ENCODE results near the gene KRT86.
"Not testable (repeated sequence)": the region's sequence is repeated elsewhere in the genome, so short reads cannot be mapped to it uniquely, and the experiment has no call there.

The KRT86 gene

DNA sequence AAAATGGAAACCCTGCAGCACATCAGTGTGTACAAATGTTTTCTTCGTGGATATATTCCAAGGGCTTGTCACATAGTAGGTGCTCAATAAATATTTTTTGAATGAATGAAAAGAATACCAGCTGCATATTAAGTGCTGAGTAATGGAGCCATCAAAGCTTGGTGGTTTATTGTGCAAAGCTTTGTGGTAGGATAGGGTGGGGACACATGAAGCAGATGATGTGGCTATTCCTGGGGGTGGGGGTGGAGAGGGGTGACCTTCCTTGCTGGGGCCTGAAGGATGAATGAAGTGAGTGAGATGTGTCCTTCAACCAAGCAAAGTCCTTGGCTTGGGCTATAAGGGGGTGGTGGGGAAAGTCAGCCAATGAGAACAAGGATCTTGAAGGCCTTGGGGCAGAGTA is 21.2 kb downstream of the KRT86 start:
- Histone ChIP-seq H3K36me3 (ENCODE audit: control insufficient read depth, insufficient read depth, low read length) (no peaks in the 10 kb centered on the region), H3K4me3 (ENCODE audit: insufficient read depth, low read depth, low read length, poor library complexity, severe bottlenecking) (no peak overlapping the region), H3K9me3 (ENCODE audit: control insufficient read depth, low read length) (no peaks in the 10 kb centered on the region), H3K27ac (ENCODE audit: insufficient read depth, low read length, poor library complexity, severe bottlenecking) (no peak overlapping the region), H3K27me3 (replicated peaks; ENCODE audit: control insufficient read depth, insufficient read depth, low read length, poor library complexity, severe bottlenecking) (peaks cover 3% of the 10 kb centered on the region), H3K4me1 (ENCODE audit: control insufficient read depth, insufficient read depth, low read length, poor library complexity, severe bottlenecking) (no peaks in the 10 kb centered on the region)
- DNase-seq, result no peak

GRCh38 chr12:52296572-52297215 is 22.2 kb downstream of the KRT86 start:
- Histone ChIP-seq H3K9me3 (ENCODE audit: control insufficient read depth, low read length) (no peaks in the 10 kb centered on the region), H3K36me3 (ENCODE audit: control insufficient read depth, insufficient read depth, low read length) (no peaks in the 10 kb centered on the region), H3K27ac (ENCODE audit: insufficient read depth, low read length, poor library complexity, severe bottlenecking) (no peak overlapping the region), H3K4me1 (ENCODE audit: control insufficient read depth, insufficient read depth, low read length, poor library complexity, severe bottlenecking) (no peaks in the 10 kb centered on the region), H3K4me3 (ENCODE audit: insufficient read depth, low read depth, low read length, poor library complexity, severe bottlenecking) (no peak overlapping the region), H3K27me3 (replicated peaks; ENCODE audit: control insufficient read depth, insufficient read depth, low read length, poor library complexity, severe bottlenecking) (peaks cover 3% of the 10 kb centered on the region)
- DNase-seq, result no peak

DNA sequence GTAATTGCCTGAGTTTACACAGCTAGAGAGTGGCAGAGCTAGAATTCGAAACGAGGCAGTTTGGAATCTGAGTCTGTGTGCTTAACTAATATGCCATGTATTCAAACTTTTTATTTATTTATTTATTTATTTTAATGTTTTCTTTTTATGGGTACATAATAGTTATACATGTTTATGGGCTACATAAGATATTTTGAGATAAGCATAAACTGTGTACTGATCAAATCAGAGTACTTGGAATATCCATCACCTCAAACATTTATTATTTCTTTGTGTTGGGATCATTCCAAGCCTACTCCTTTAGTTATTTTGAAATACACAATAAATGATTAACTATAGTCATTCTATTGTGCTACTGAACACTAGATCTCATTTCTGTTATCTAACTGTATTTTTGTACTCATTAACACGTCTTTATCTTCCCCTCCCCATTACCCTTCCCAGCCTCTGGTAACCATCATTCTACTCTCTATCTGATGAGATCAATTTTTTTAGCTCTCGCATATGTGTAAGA is 24.3 kb downstream of the KRT86 start:
- H3K4me1 ChIP-seq (ENCODE audit: control insufficient read depth, insufficient read depth, low read length, poor library complexity, severe bottlenecking), result no peaks in the 10 kb centered on the region
- no peaks in the 10 kb centered on the region for H3K9me3 ChIP-seq (ENCODE audit: control insufficient read depth, low read length)
- no peak for DNase-seq
- H3K36me3 ChIP-seq (ENCODE audit: control insufficient read depth, insufficient read depth, low read length), result no peaks in the 10 kb centered on the region
- no peak overlapping the region for H3K27ac ChIP-seq (ENCODE audit: insufficient read depth, low read length, poor library complexity, severe bottlenecking)
- H3K27me3 ChIP-seq (replicated peaks; ENCODE audit: control insufficient read depth, insufficient read depth, low read length, poor library complexity, severe bottlenecking), result peaks cover 1% of the 10 kb centered on the region
- no peak overlapping the region for H3K4me3 ChIP-seq (ENCODE audit: insufficient read depth, low read depth, low read length, poor library complexity, severe bottlenecking)

GRCh38 chr12:52300796-52301691 is 26.6 kb downstream of the KRT86 start:
- no peaks in the 10 kb centered on the region for H3K4me1 ChIP-seq (ENCODE audit: control insufficient read depth, insufficient read depth, low read length, poor library complexity, severe bottlenecking)
- no peak for DNase-seq
- H3K27me3 ChIP-seq (replicated peaks; ENCODE audit: control insufficient read depth, insufficient read depth, low read length, poor library complexity, severe bottlenecking), result no peaks in the 10 kb centered on the region

GRCh38 chr12:52301721-52302120 is 27.3 kb downstream of the KRT86 start:
- not testable (repeated sequence) for DNase-seq; H3K27ac ChIP-seq (ENCODE audit: insufficient read depth, low read length, poor library complexity, severe bottlenecking); H3K9me3 ChIP-seq (ENCODE audit: control insufficient read depth, low read length)

More at GRCh38 chr12:52300796-52301691, 26.6 kb downstream of the KRT86 start:
- Histone ChIP-seq H3K27ac (ENCODE audit: insufficient read depth, low read length, poor library complexity, severe bottlenecking) (no peak overlapping the region), H3K9me3 (ENCODE audit: control insufficient read depth, low read length) (no peaks in the 10 kb centered on the region), H3K4me3 (ENCODE audit: insufficient read depth, low read depth, low read length, poor library complexity, severe bottlenecking) (no peak overlapping the region), H3K36me3 (ENCODE audit: control insufficient read depth, insufficient read depth, low read length) (no peaks in the 10 kb centered on the region)

DNA sequence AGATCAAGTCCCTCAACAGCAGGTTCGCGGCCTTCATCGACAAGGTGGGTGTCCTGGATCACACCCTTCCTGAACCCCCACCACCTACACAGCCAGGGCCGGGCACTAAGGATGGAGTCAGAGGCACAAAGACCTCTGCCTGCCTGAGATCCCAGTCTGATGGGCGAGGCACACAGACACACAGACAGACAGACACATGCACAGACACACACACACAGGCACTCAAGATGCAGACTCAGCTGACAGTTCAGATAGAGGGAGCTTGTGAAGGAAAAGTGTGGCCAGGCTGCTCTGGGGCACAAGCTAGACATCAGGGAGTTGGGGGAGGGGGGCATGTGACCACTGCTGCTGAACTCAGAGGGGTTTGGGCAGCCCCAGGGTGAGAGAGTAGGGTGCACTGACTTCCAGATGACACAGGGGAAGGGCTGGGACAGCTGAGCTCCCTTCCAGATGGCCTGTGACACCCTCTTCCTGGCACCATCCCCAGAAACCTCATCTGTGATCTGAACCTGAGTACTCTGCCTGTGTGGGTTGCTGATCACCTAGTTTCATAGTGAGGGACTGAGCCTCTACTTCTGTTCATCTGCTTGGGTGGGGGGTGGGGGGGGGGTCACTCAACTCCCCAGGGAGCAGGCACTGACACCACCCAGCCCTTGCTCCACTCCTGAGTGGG is 27.9 kb downstream of the KRT86 start:
- not testable (repeated sequence) for H3K27me3 ChIP-seq (replicated peaks; ENCODE audit: control insufficient read depth, insufficient read depth, low read length, poor library complexity, severe bottlenecking)

More at GRCh38 chr12:52301721-52302120, 27.3 kb downstream of the KRT86 start:
- H3K27me3 ChIP-seq (replicated peaks; ENCODE audit: control insufficient read depth, insufficient read depth, low read length, poor library complexity, severe bottlenecking); H3K4me3 ChIP-seq (ENCODE audit: insufficient read depth, low read depth, low read length, poor library complexity, severe bottlenecking); H3K36me3 ChIP-seq (ENCODE audit: control insufficient read depth, insufficient read depth, low read length); H3K4me1 ChIP-seq (ENCODE audit: control insufficient read depth, insufficient read depth, low read length, poor library complexity, severe bottlenecking): not testable (repeated sequence)

DNA sequence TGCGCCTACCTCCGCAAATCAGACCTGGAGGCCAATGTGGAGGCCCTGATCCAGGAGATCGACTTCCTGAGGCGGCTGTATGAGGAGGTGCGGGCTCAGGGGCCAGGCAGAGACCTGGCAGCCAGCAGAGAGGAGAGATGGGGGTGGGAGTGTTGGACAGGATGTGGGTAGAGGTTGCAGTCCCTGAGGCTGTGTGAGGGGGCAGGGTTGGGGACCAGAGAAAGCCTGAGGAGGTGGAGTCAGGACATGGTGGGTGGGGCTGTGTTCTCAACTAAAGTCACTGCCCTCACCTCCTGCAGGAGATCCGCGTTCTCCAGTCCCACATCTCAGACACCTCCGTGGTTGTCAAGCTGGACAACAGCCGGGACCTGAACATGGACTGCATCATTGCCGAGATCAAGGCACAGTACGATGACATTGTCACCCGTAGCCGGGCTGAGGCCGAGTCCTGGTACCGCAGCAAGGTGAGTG is 30.5 kb downstream of the KRT86 start:
- not testable (repeated sequence) for DNase-seq; H3K36me3 ChIP-seq (ENCODE audit: control insufficient read depth, insufficient read depth, low read length); H3K27me3 ChIP-seq (replicated peaks; ENCODE audit: control insufficient read depth, insufficient read depth, low read length, poor library complexity, severe bottlenecking); H3K4me1 ChIP-seq (ENCODE audit: control insufficient read depth, insufficient read depth, low read length, poor library complexity, severe bottlenecking); H3K9me3 ChIP-seq (ENCODE audit: control insufficient read depth, low read length); H3K27ac ChIP-seq (ENCODE audit: insufficient read depth, low read length, poor library complexity, severe bottlenecking); H3K4me3 ChIP-seq (ENCODE audit: insufficient read depth, low read depth, low read length, poor library complexity, severe bottlenecking)

More for the DNA sequence above, 27.9 kb downstream of the KRT86 start:
- DNase-seq; H3K27ac ChIP-seq (ENCODE audit: insufficient read depth, low read length, poor library complexity, severe bottlenecking); H3K36me3 ChIP-seq (ENCODE audit: control insufficient read depth, insufficient read depth, low read length); H3K9me3 ChIP-seq (ENCODE audit: control insufficient read depth, low read length); H3K4me3 ChIP-seq (ENCODE audit: insufficient read depth, low read depth, low read length, poor library complexity, severe bottlenecking); H3K4me1 ChIP-seq (ENCODE audit: control insufficient read depth, insufficient read depth, low read length, poor library complexity, severe bottlenecking): not testable (repeated sequence)

GRCh38 chr12:52305921-52306705 is 31.7 kb downstream of the KRT86 start:
- H3K27ac ChIP-seq (ENCODE audit: insufficient read depth, low read length, poor library complexity, severe bottlenecking), result no peak overlapping the region
- no peak for DNase-seq
- peaks cover 3% of the 10 kb centered on the region for H3K27me3 ChIP-seq (replicated peaks; ENCODE audit: control insufficient read depth, insufficient read depth, low read length, poor library complexity, severe bottlenecking)
- no peaks in the 10 kb centered on the region for H3K9me3 ChIP-seq (ENCODE audit: control insufficient read depth, low read length)
- H3K4me3 ChIP-seq (ENCODE audit: insufficient read depth, low read depth, low read length, poor library complexity, severe bottlenecking), result no peak overlapping the region
- H3K36me3 ChIP-seq (ENCODE audit: control insufficient read depth, insufficient read depth, low read length), result no peaks in the 10 kb centered on the region
- H3K4me1 ChIP-seq (ENCODE audit: control insufficient read depth, insufficient read depth, low read length, poor library complexity, severe bottlenecking), result no peaks in the 10 kb centered on the region

DNA sequence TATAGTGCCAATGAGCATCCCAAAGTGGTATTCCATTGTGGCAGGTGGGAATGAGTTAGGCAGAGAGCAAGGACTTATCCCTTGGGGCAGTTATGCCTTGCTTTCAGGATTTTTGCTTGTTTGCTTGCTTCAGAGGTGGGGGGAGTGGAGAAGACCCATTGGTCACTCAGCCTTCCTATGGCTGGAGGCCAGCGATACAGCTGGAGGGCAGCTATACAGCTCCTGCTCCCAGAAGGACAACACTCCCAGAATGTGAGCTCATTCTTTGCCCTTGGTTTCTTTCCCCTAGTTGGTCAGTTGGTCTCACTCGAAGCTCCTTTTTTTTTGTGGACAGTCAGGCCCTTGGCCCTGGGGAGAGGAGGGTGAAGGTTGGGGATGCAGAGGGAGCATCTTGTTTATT is 32.3 kb downstream of the KRT86 start:
- H3K36me3 ChIP-seq (ENCODE audit: control insufficient read depth, insufficient read depth, low read length), result no peaks in the 10 kb centered on the region
- no peak for DNase-seq
- H3K4me1 ChIP-seq (ENCODE audit: control insufficient read depth, insufficient read depth, low read length, poor library complexity, severe bottlenecking), result no peaks in the 10 kb centered on the region
- no peaks in the 10 kb centered on the region for H3K9me3 ChIP-seq (ENCODE audit: control insufficient read depth, low read length)
- H3K27me3 ChIP-seq (replicated peaks; ENCODE audit: control insufficient read depth, insufficient read depth, low read length, poor library complexity, severe bottlenecking), result peaks cover 3% of the 10 kb centered on the region
- H3K27ac ChIP-seq (ENCODE audit: insufficient read depth, low read length, poor library complexity, severe bottlenecking), result no peak overlapping the region
- H3K4me3 ChIP-seq (ENCODE audit: insufficient read depth, low read depth, low read length, poor library complexity, severe bottlenecking), result no peak overlapping the region

All from effector memory CD4-positive, alpha-beta T cell (primary cell).